Endothelial cell of umbilical vein (primary cell): ENCODE results near the gene USP16. TPM values are rescaled to one million over a fixed set of nuclear protein-coding genes. Genes with fewer than 3 reads are reported as not detected.

Experiments
- Bru-seq: library from RNA; stranded (reverse); fragments of 400-500 nt; gene quantifications from one replicate; lab custom pipeline; 2021; lab: Mats Ljungman, UMichigan
- BruChase-seq, 2 experiments: library from RNA; stranded (reverse); fragments of 400-500 nt; gene quantifications; one replicate each; lab custom pipeline; 2021; lab: Mats Ljungman, UMichigan
- BruUV-seq: library from RNA; stranded (reverse); fragments of 400-500 nt; replicated peaks from 2 replicates; lab custom pipeline; 2021; lab: Mats Ljungman, UMichigan
- CTCF ChIA-PET: fragments of 300-600, 350-600 bp; sonication (Branson Sonifier 250); formaldehyde crosslinking; loops from one replicate; lab custom pipeline; 2021; ENCODE audit warnings: antibody characterized with exemption, inconsistent platforms; lab: Charles Lee
- POLR2A ChIA-PET: fragments of 300-600, 350-600 bp; sonication (Branson Sonifier 250); formaldehyde crosslinking; loops from one replicate; lab custom pipeline; 2021; ENCODE audit warnings: antibody characterized with exemption, inconsistent platforms; lab: Charles Lee
- DNase-seq: peaks from one replicate; pipeline ENCODE4 v3.0.0-alpha.2; 2011; ENCODE audit warnings: low read depth, low spot score
- FAIRE-seq: peaks from 2 replicates; lab custom pipeline; 2011; peaks lifted over from hg19 to GRCh38; lab: Jason Lieb, UNC
- H2AFZ ChIP-seq: 2 replicates; pipeline ENCODE4 v1.6.0; 2012; ENCODE audit warnings: low read depth, low read length, control low read depth, inconsistent platforms
- H3K27ac ChIP-seq: 2 replicates; pipeline ENCODE4 v1.5.1; 2011; ENCODE audit warnings: low read depth, mild to moderate bottlenecking, control low read depth, low read length, moderate library complexity; ENCODE audit not compliant: insufficient read depth
- H3K27me3 ChIP-seq, 2 experiments: 2 replicates each; pipeline versions ENCODE4 v1.6.0 to v1.6.1; 2011; ENCODE audit warnings: low read length in 2 of 2, mixed read lengths in 1 of 2; ENCODE audit not compliant: control insufficient read depth in 2 of 2, insufficient read depth in 2 of 2
- H3K36me3 ChIP-seq, 2 experiments: 2 replicates in 1 of 2; 3 replicates in 1 of 2; pipeline ENCODE4 v1.5.1; 2011; ENCODE audit warnings: low read length in 2 of 2, mild to moderate bottlenecking in 1 of 2, moderate library complexity in 1 of 2; ENCODE audit not compliant: control insufficient read depth in 2 of 2, insufficient read depth in 2 of 2; ENCODE audit errors: extremely low read depth in 1 of 2
- H3K4me1 ChIP-seq: 3 replicates; pipeline ENCODE4 v1.5.1; 2011; ENCODE audit warnings: mild to moderate bottlenecking, low read length; ENCODE audit not compliant: control insufficient read depth, insufficient read depth; ENCODE audit errors: extremely low read depth
- H3K4me2 ChIP-seq: 2 replicates; pipeline ENCODE4 v1.6.1; 2011; ENCODE audit warnings: low read length, control low read depth, mixed read lengths; ENCODE audit not compliant: insufficient read depth
- H3K4me3 ChIP-seq, 3 experiments: fragments of 200-600 bp in 1 of 3; sonication (generic), shearing (Covaris generic) in 1 of 3; replicated peaks in 1 of 3; 2 replicates each; pipeline ENCODE4 v1.5.1; 2011 to 2016; ENCODE audit warnings: control low read depth in 3 of 3, low read length in 3 of 3, mild to moderate bottlenecking in 2 of 3, inconsistent platforms in 1 of 3, low read depth in 1 of 3, moderate library complexity in 1 of 3; ENCODE audit not compliant: insufficient read depth in 1 of 3
- H3K79me2 ChIP-seq: 2 replicates; pipeline ENCODE4 v1.6.0; 2012; ENCODE audit warnings: low read length, inconsistent platforms; ENCODE audit not compliant: control insufficient read depth, insufficient read depth
- H3K9ac ChIP-seq: replicated peaks from 2 replicates; pipeline ENCODE3; 2011; ENCODE audit warnings: low read length, control low read depth; ENCODE audit not compliant: insufficient read depth; ENCODE audit errors: extremely low read depth
- H3K9me1 ChIP-seq: replicated peaks from 3 replicates; pipeline ENCODE4 v1.6.0; 2011; ENCODE audit warnings: mild to moderate bottlenecking, low read length; ENCODE audit not compliant: control insufficient read depth, insufficient read depth; ENCODE audit errors: extremely low read depth
- H3K9me3 ChIP-seq: replicated peaks from 2 replicates; pipeline ENCODE4 v1.5.1; 2012; ENCODE audit warnings: low read length, inconsistent platforms; ENCODE audit not compliant: control insufficient read depth, insufficient read depth
- H4K20me1 ChIP-seq: replicated peaks from 2 replicates; pipeline ENCODE3; 2011; ENCODE audit warnings: mild to moderate bottlenecking, low read length; ENCODE audit not compliant: control insufficient read depth, insufficient read depth; ENCODE audit errors: extremely low read depth
- CTCF ChIP-seq, 2 donors: IDR thresholded peaks; 1 replicate in 1 of 2; 2 replicates in 1 of 2; pipeline ENCODE4 v1.5.1; 2011; ENCODE audit warnings: low read length in 2 of 2, mild to moderate bottlenecking in 2 of 2, moderate library complexity in 2 of 2, control low read depth in 1 of 2, inconsistent platforms in 1 of 2, low read depth in 1 of 2; ENCODE audit not compliant: insufficient read depth in 1 of 2; ENCODE audit errors: extremely low read depth in 1 of 2
- EZH2 ChIP-seq: IDR thresholded peaks from 2 replicates; pipeline ENCODE4 v1.6.1; 2012; ENCODE audit warnings: borderline replicate concordance, low read depth, mild to moderate bottlenecking, moderate library complexity, low read length, inconsistent platforms; ENCODE audit not compliant: severe bottlenecking
- FOS ChIP-seq: IDR thresholded peaks from 2 replicates; pipeline ENCODE4 v1.6.1; 2011; ENCODE audit warnings: mild to moderate bottlenecking, low read length, moderate library complexity, borderline replicate concordance; ENCODE audit not compliant: insufficient read depth
- GATA2 ChIP-seq: IDR thresholded peaks from 2 replicates; pipeline ENCODE4 v1.7.0; 2011; ENCODE audit warnings: low read depth, mild to moderate bottlenecking, moderate library complexity, mixed read lengths, low read length; ENCODE audit not compliant: insufficient read length, insufficient read depth
- JUN ChIP-seq: IDR thresholded peaks from 2 replicates; pipeline ENCODE4 v1.6.1; 2011; ENCODE audit warnings: borderline replicate concordance, low read depth; ENCODE audit not compliant: insufficient read length, insufficient read depth
- MAX ChIP-seq: IDR thresholded peaks from 2 replicates; pipeline ENCODE4 v1.6.1; 2011; ENCODE audit not compliant: insufficient read depth, insufficient read length
- MYC ChIP-seq: IDR thresholded peaks from one replicate; pipeline ENCODE4 v1.6.1; 2011; ENCODE audit warnings: mild to moderate bottlenecking, low read depth, low read length
- POLR2A ChIP-seq: IDR thresholded peaks from 2 replicates; pipeline ENCODE4 v1.6.1; 2012; ENCODE audit warnings: low read depth, mild to moderate bottlenecking, control low read depth, low read length
- POLR2AphosphoS5 ChIP-seq: IDR thresholded peaks from 2 replicates; pipeline ENCODE4 v1.6.1; 2012; ENCODE audit warnings: low read depth, mild to moderate bottlenecking, control low read depth, low read length, moderate library complexity; ENCODE audit not compliant: insufficient read depth
- dilution Hi-C: fragments of 300-500 bp; cut with MboI; formaldehyde crosslinking; loops from one replicate; pipeline ENCODE4 v1.15.0; 2019; ENCODE audit warnings: low sequenced_read_pairs; ENCODE audit not compliant: extremely low pct_ligation_motif_present
- intact Hi-C: fragments of 100-400 bp; cut with micrococcal nuclease; formaldehyde crosslinking; loops from one replicate; pipeline ENCODE4 v1.10.0; 2022
- long read RNA-seq: library from polyadenylated mRNA; stranded (forward); transcript quantifications from one replicate; pipeline ENCODE4 v2.0.0, GENCODE V29; 2021
- polyA minus RNA-seq, 3 experiments: library from RNA; depleted of rRNA, polyadenylated mRNA; stranded (reverse); fragments of >200 nt; gene quantifications; 1 replicate in 1 of 3; 2 replicates in 2 of 3; pipeline ENCODE4 v1.2.3, GENCODE V29; 2011
- polyA plus RNA-seq, 4 experiments: library from polyadenylated mRNA; depleted of rRNA in 3 of 4; stranded (reverse) in 3 of 4; unstranded in 1 of 4; fragments of >200 nt; gene quantifications; 2 replicates each; pipeline versions ENCODE4 v1.2.1 to v1.2.3, GENCODE V29; 2011 to 2012; ENCODE audit warnings: missing spikeins in 1 of 4
- total RNA-seq: library from RNA; stranded (reverse); gene quantifications from 2 replicates; pipeline ENCODE4 v1.2.3, GENCODE V29; 2021

USP16 gene
- 29.3 and 31.3 TPM in 2 replicates for total RNA-seq
- polyA plus RNA-seq, result 4.0 and 5.9 TPM in 2 replicates
- polyA plus RNA-seq (2011; cell fraction: cytosol; rRNA removed), result 12.8 TPM in 2 replicates
- 27.1 and 38.2 TPM in 2 replicates for polyA plus RNA-seq (2011; cell fraction: nucleus; rRNA removed)
- 22.7 and 31.6 TPM in 2 replicates for polyA plus RNA-seq (2012)
- 10.8 and 11.6 TPM in 2 replicates for polyA minus RNA-seq
- polyA minus RNA-seq (2011; cell fraction: cytosol; rRNA and poly(A)+ RNA removed), result 11.1 TPM
- 14.8 and 20.9 TPM in 2 replicates for polyA minus RNA-seq (2011; cell fraction: nucleus; rRNA and poly(A)+ RNA removed)
- Bru-seq, nascent RNA, result percentile 90 among the genes with signal in this experiment
- BruChase-seq, experiment 1, labeled RNA remaining after a 6-hour chase, result percentile 92 among the genes with signal in this experiment
- percentile 93 among the genes with signal in this experiment for BruChase-seq, experiment 2, labeled RNA remaining after a 2-hour chase
- long read RNA-seq, transcript USP16-204 (18 exons, 2,963 nt), result major isoform, 20 of 58 reads
- long read RNA-seq, transcript USP16-203 (18 exons, 2,960 nt), result minor isoform, 14 of 58 reads
- long read RNA-seq, partial matches to known transcripts, result 17 of 58 reads
- long read RNA-seq, other reads (novel, unspliced or antisense), result 7 of 58 reads

- ChIA-PET POLR2A (interaction anchor here (0.7 to 1.8 kb wide), 4 partner anchors 11 to 49 kb away, joined by 3 to 9 read pairs (median 5); partner anchors contain the start of genes CCT8 and LTN1), CTCF (interaction anchor here (0.8 to 1.5 kb wide), 3 partner anchors 22 to 59 kb away, joined by 3 to 6 read pairs (median 3); partner anchors contain the start of gene CCT8)
- peak within 1 kb of the TSS; percentile 33 to 80 (median 66) for H3K4me3 ChIP-seq
- intact Hi-C loops (loop anchor here (1.0 kb wide), 4 partner anchors 22 to 139 kb away; partner anchors contain the start of genes CCT8 and LTN1), dilution Hi-C loops (no loop called here)
- H3K9me3 ChIP-seq, result no peaks in the 10 kb centered on the region
- H3K27me3 ChIP-seq, result no peaks in the 10 kb centered on the region
- no peaks in the 10 kb centered on the region for H3K36me3 ChIP-seq
- H2AFZ ChIP-seq, result peak within 1 kb of the TSS; percentile 80
- H3K79me2 ChIP-seq, result peaks cover 34% of the 10 kb centered on the region
- peak within 1 kb of the TSS; percentile 88 for H3K27ac ChIP-seq
- peak within 1 kb of the TSS; percentile 92 for H3K9ac ChIP-seq
- TF ChIP-seq EZH2, result no peak
- peak; percentile 62 for TF ChIP-seq POLR2A
- no peak for TF ChIP-seq GATA2
- peak; percentile 69 for TF ChIP-seq POLR2AphosphoS5
- peak; percentile 39 for TF ChIP-seq MAX
- TF ChIP-seq CTCF (IDR thresholded peaks at IDR 0.05; ENCODE audit: extremely low read depth in 1 of 2, insufficient read depth in 1 of 2, low read depth in 1 of 2, low read length in 2 of 2), result no peak
- TF ChIP-seq MYC, result peak; percentile 19
- TF ChIP-seq JUN, result no peak
- TF ChIP-seq FOS, result no peak
- H3K4me1 ChIP-seq, result peaks cover 8% of the 10 kb centered on the region
- H3K9me1 ChIP-seq, result no peaks in the 10 kb centered on the region
- H4K20me1 ChIP-seq, result no peaks in the 10 kb centered on the region
- FAIRE-seq, result peak; percentile 83
- BruUV-seq, result TSS peak; percentile 47
- peak within 1 kb of the TSS; percentile 84 for H3K4me2 ChIP-seq
- DNase-seq, result peak; percentile 100
Measured at GRCh38 chr21:29024474-29025327, at the start of gene USP16. Gene USP16, plus strand, starts transcription at chr21:29024668. Its CDS starts 3,246 bp downstream, at chr21:29027914.
